IMR-90 (cell line): ENCODE measurements around the gene BTLA. TPM values are rescaled to one million over a fixed set of nuclear protein-coding genes. Genes with fewer than 3 reads are reported as not detected.

Experiments used
- ATAC-seq: fragments of 200-7000 bp; cut with Tn5 transposase; 2 replicates; pipeline ENCODE4 v1.9.1; 2020; ENCODE audit warnings: low read depth, mild to moderate bottlenecking, moderate library complexity
- BruUV-seq: library from RNA; stranded (reverse); fragments of 400-500 nt; replicated peaks from 2 replicates; lab custom pipeline; 2021; lab: Mats Ljungman, UMichigan
- CTCF ChIA-PET: fragments of 300-600 bp; formaldehyde crosslinking; extraction: SDS; loops from one replicate; lab custom pipeline; 2021; ENCODE audit warnings: antibody characterized with exemption; lab: Yijun Ruan, JAX
- POLR2A ChIA-PET: fragments of 300-600 bp; sonication (Branson Sonifier 250); formaldehyde crosslinking; loops from one replicate; lab custom pipeline; 2022; ENCODE audit warnings: antibody characterized with exemption; ENCODE audit not compliant: unreplicated experiment; lab: Charles Lee
- DNase-seq: peaks from one replicate; pipeline ENCODE4 v3.0.0; 2013
- H2AFZ ChIP-seq: replicated peaks from 2 replicates; pipeline ENCODE3; 2013; ENCODE audit warnings: low read length, mild to moderate bottlenecking; ENCODE audit not compliant: poor library complexity
- H2AK5ac ChIP-seq: 2 replicates; pipeline ENCODE4 v1.6.1; 2013; ENCODE audit warnings: low read depth, low read length, inconsistent platforms
- H2AK9ac ChIP-seq: replicated peaks from 2 replicates; pipeline ENCODE3; 2013; ENCODE audit warnings: mild to moderate bottlenecking, low read depth, low read length, moderate library complexity; ENCODE audit not compliant: poor library complexity
- H2BK120ac ChIP-seq: 2 replicates; pipeline ENCODE4 v1.6.1; 2013; ENCODE audit warnings: low read depth, low read length, inconsistent platforms
- H2BK15ac ChIP-seq: 3 replicates; pipeline ENCODE4 v1.6.1; 2013; ENCODE audit warnings: low read depth, low read length, inconsistent platforms
- H2BK20ac ChIP-seq: 2 replicates; pipeline ENCODE4 v1.6.1; 2013; ENCODE audit warnings: low read depth, mild to moderate bottlenecking, inconsistent platforms, low read length, moderate library complexity
- H2BK5ac ChIP-seq: 2 replicates; pipeline ENCODE4 v1.6.1; 2013; ENCODE audit warnings: mild to moderate bottlenecking, low read depth, low read length, inconsistent platforms; ENCODE audit not compliant: poor library complexity, severe bottlenecking
- H3K14ac ChIP-seq: replicated peaks from 2 replicates; pipeline ENCODE4 v1.6.1; 2013; ENCODE audit warnings: low read depth, low read length, inconsistent platforms
- H3K18ac ChIP-seq: 2 replicates; pipeline ENCODE4 v1.6.1; 2013; ENCODE audit warnings: low read depth, low read length, control low read depth
- H3K23ac ChIP-seq: 2 replicates; pipeline ENCODE4 v1.6.1; 2013; ENCODE audit warnings: low read depth, low read length, inconsistent platforms
- H3K27ac ChIP-seq: 2 replicates; pipeline ENCODE4 v1.5.1; 2013; ENCODE audit warnings: mild to moderate bottlenecking, control low read depth, low read length; ENCODE audit not compliant: insufficient read depth
- H3K27me3 ChIP-seq: 2 replicates; pipeline ENCODE4 v1.6.1; 2013; ENCODE audit warnings: low read length; ENCODE audit not compliant: control insufficient read depth, insufficient read depth
- H3K36me3 ChIP-seq: 2 replicates; pipeline ENCODE4 v1.6.1; 2013; ENCODE audit warnings: low read length, mixed read lengths; ENCODE audit not compliant: control insufficient read depth, insufficient read depth
- H3K4ac ChIP-seq: 2 replicates; pipeline ENCODE4 v1.6.1; 2013; ENCODE audit warnings: low read depth, low read length, inconsistent platforms
- H3K4me1 ChIP-seq: 2 replicates; pipeline ENCODE4 v1.6.1; 2013; ENCODE audit warnings: low read length, mixed read lengths; ENCODE audit not compliant: control insufficient read depth, insufficient read depth
- H3K4me2 ChIP-seq: 2 replicates; pipeline ENCODE4 v1.6.1; 2013; ENCODE audit warnings: low read depth, mild to moderate bottlenecking, control low read depth, low read length, moderate library complexity
- H3K4me3 ChIP-seq: 2 replicates; pipeline ENCODE4 v1.5.1; 2013; ENCODE audit warnings: low read depth, mild to moderate bottlenecking, control low read depth, low read length, moderate library complexity; ENCODE audit not compliant: insufficient read depth
- H3K56ac ChIP-seq: 2 replicates; pipeline ENCODE4 v1.6.1; 2013; ENCODE audit warnings: low read length, inconsistent platforms; ENCODE audit not compliant: insufficient read depth; ENCODE audit errors: extremely low read depth
- H3K79me1 ChIP-seq, 2 experiments: 2 replicates each; pipeline ENCODE4 v1.6.1; 2013; ENCODE audit warnings: low read length in 2 of 2, inconsistent platforms in 1 of 2, low read depth in 1 of 2
- H3K9ac ChIP-seq: 2 replicates; pipeline ENCODE4 v1.6.1; 2013; ENCODE audit warnings: low read depth, low read length, control low read depth
- H3K9me1 ChIP-seq: 2 replicates; pipeline ENCODE4 v1.6.1; 2013; ENCODE audit warnings: low read length, inconsistent platforms; ENCODE audit not compliant: insufficient read depth
- H3K9me3 ChIP-seq: 2 replicates; pipeline ENCODE4 v1.6.1; 2013; ENCODE audit warnings: low read length; ENCODE audit not compliant: control insufficient read depth, insufficient read depth
- H4K20me1 ChIP-seq: 2 replicates; pipeline ENCODE4 v1.6.1; 2013; ENCODE audit warnings: low read length, inconsistent platforms; ENCODE audit not compliant: insufficient read depth
- H4K5ac ChIP-seq: 2 replicates; pipeline ENCODE4 v1.6.1; 2013; ENCODE audit warnings: mild to moderate bottlenecking, low read depth, low read length, control low read depth
- H4K8ac ChIP-seq, 2 experiments: 2 replicates each; pipeline ENCODE4 v1.6.1; 2013; ENCODE audit warnings: low read depth in 2 of 2, low read length in 2 of 2, control low read depth in 1 of 2, inconsistent platforms in 1 of 2
- H4K91ac ChIP-seq: 2 replicates; pipeline ENCODE4 v1.6.1; 2013; ENCODE audit warnings: low read depth, low read length, inconsistent platforms; ENCODE audit not compliant: insufficient read depth
- BHLHE40 ChIP-seq: fragments of 150-350 bp; IDR thresholded peaks from 2 replicates; pipeline ENCODE4 v1.6.1; 2016; ENCODE audit warnings: mild to moderate bottlenecking, low read depth, low read length
- CEBPB ChIP-seq: IDR thresholded peaks from 2 replicates; pipeline ENCODE4 v1.6.1; 2012; ENCODE audit warnings: low read depth, low read length, improper control_type of control experiment
- CHD1 ChIP-seq: IDR thresholded peaks from 2 replicates; pipeline ENCODE4 v1.6.1; 2012; ENCODE audit warnings: low read depth, low read length, improper control_type of control experiment
- FOS ChIP-seq: fragments of 150-350 bp; IDR thresholded peaks from 2 replicates; pipeline ENCODE4 v1.6.1; 2016; ENCODE audit warnings: low read depth, low read length
- MAFK ChIP-seq: IDR thresholded peaks from 2 replicates; pipeline ENCODE4 v1.6.1; 2012; ENCODE audit warnings: low read depth, low read length, improper control_type of control experiment
- MAZ ChIP-seq: IDR thresholded peaks from 2 replicates; pipeline ENCODE4 v1.6.1; 2012; ENCODE audit warnings: low read depth, mild to moderate bottlenecking, low read length, improper control_type of control experiment, moderate library complexity, borderline replicate concordance
- MXI1 ChIP-seq: IDR thresholded peaks from 2 replicates; pipeline ENCODE4 v1.6.1; 2012; ENCODE audit warnings: low read depth, mild to moderate bottlenecking, low read length, moderate library complexity, borderline replicate concordance
- NFE2L2 ChIP-seq: fragments of 150-350 bp; IDR thresholded peaks from 2 replicates; pipeline ENCODE4 v1.6.1; 2016; ENCODE audit warnings: low read depth, mild to moderate bottlenecking, low read length
- POLR2A ChIP-seq: IDR thresholded peaks from 2 replicates; pipeline ENCODE4 v1.6.1; 2012; ENCODE audit warnings: mild to moderate bottlenecking, low read depth, low read length
- RAD21 ChIP-seq: IDR thresholded peaks from 2 replicates; pipeline ENCODE4 v1.6.1; 2012; ENCODE audit warnings: low read length, improper control_type of control experiment
- RCOR1 ChIP-seq: IDR thresholded peaks from 2 replicates; pipeline ENCODE4 v1.6.1; 2012; ENCODE audit warnings: mild to moderate bottlenecking, low read length, improper control_type of control experiment; ENCODE audit not compliant: insufficient replicate concordance
- RFX5 ChIP-seq: IDR thresholded peaks from 2 replicates; pipeline ENCODE4 v1.8.0; 2012; ENCODE audit warnings: low read depth, mild to moderate bottlenecking, low read length, moderate library complexity
- SMC3 ChIP-seq: fragments of 150-350 bp; IDR thresholded peaks from 2 replicates; pipeline ENCODE4 v1.6.1; 2016; ENCODE audit warnings: low read depth, mild to moderate bottlenecking, antibody characterized with exemption, low read length, moderate library complexity
- WGBS, 2 experiments: methylation state at CpG; one replicate each; pipeline versions ENCODE4 v1.1.5 to v1.1.7; 2013; ENCODE audit warnings: missing lambda C conversion rate in 2 of 2; ENCODE audit not compliant: insufficient read length in 1 of 2; ENCODE audit errors: extremely low coverage in 2 of 2; 5-methylcytosine and 5-hydroxymethylcytosine counted together
- dilution Hi-C: fragments of 300-500 bp; cut with HindIII; formaldehyde crosslinking; loops from one replicate; pipeline ENCODE4 v1.14.3; 2018; ENCODE audit warnings: low sequenced_read_pairs; ENCODE audit not compliant: unreplicated experiment
- in situ Hi-C: fragments of 300-500 bp; cut with MboI; formaldehyde crosslinking; loops from 3 replicates; pipeline ENCODE4 v1.14.3; 2019; ENCODE audit warnings: low sequenced_read_pairs, inconsistent platforms, mixed read lengths
- intact Hi-C: fragments of 100-400 bp; cut with micrococcal nuclease; formaldehyde crosslinking; loops from 2 replicates; pipeline ENCODE4 v1.10.0; 2022
- polyA plus RNA-seq, 3 experiments: library from polyadenylated mRNA; depleted of rRNA; stranded (reverse); fragments of >200 nt; gene quantifications; 2 replicates each; pipeline ENCODE4 v1.2.3, GENCODE V29; 2012; ENCODE audit warnings: low replicate concordance in 1 of 3
- total RNA-seq: library from RNA; depleted of rRNA; stranded (reverse); fragments of >200 nt; gene quantifications from 2 replicates; pipeline ENCODE4 v1.2.3, GENCODE V29; 2012
- TF ChIP-seq, protein P1 (sequence below): fragments of 150-350 bp; IDR thresholded peaks from 2 replicates; pipeline ENCODE4 v1.6.1; 2017; ENCODE audit warnings: mild to moderate bottlenecking, antibody characterized with exemption, low read length, low read depth
- TF ChIP-seq, protein P2 (sequence below): conservative IDR thresholded peaks from 2 replicates; pipeline ENCODE4 v1.5.1; 2012; ENCODE audit warnings: mild to moderate bottlenecking, low read depth, low read length, improper control_type of control experiment
- TF ChIP-seq, protein P3 (sequence below): fragments of 150-350 bp; IDR thresholded peaks from 2 replicates; pipeline ENCODE4 v1.6.1; 2016; ENCODE audit warnings: low read depth, mild to moderate bottlenecking, low read length, moderate library complexity, borderline replicate concordance

Gene BTLA
- total and polyA plus RNA-seq, 2 of the 4 experiments (the other 2 are of a cell fraction) = not detected

DNA sequence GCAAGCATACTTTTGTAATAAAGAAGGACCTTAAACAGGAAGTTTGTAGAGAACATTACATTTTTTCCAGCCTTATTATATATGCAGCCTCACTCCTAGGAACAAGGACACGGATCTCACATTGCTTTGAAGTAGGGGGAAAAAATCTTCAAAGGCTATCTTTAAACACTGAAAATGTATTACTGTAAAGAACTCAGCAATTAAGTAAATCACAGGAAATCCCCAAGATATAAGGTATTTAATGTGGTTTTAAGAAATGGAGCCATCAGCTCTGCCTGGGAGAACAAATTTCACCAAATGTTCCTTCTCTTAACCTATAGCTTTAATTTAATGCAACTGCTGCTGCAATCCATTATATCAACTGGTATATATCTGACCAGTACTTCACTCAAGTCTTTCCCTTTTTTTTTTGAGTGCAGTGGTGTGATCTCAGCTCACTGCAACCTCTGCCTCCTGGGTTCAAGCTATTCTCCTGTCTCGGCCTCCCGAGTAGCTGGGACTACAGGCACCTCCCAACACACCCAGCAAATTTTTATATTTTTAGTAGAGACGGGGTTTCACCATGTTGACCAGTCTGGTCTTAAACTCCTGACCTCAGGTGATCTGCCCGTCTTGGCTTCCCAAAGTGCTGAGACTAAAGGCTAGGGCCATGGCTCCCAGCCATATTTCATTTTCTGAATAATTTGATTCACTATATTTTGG, 2.8 kb downstream of the BTLA start:
- Histone ChIP-seq H3K79me1 (no peaks in the 10 kb centered on the region), H3K4me3 (no peak overlapping the region), H3K23ac (no peak overlapping the region), H3K56ac (no peak overlapping the region), H4K8ac (no peak overlapping the region), H4K20me1 (no peaks in the 10 kb centered on the region), H3K27me3 (no peaks in the 10 kb centered on the region; the same call in 1 of the 2 replicates), H4K91ac (no peak overlapping the region), H3K4ac (no peak overlapping the region), H2BK15ac (no peak overlapping the region), H2AFZ (no peak overlapping the region), H3K9me1 (no peaks in the 10 kb centered on the region), H2BK20ac (no peak overlapping the region), H2BK5ac (no peak overlapping the region), H2BK120ac (no peak overlapping the region), H3K4me1 (no peaks in the 10 kb centered on the region), H3K9me3 (no peaks in the 10 kb centered on the region), H4K5ac (no peak overlapping the region), H2AK5ac (no peak overlapping the region), H3K4me2 (no peak overlapping the region), H3K9ac (no peak overlapping the region), H3K14ac (no peak overlapping the region), H3K27ac (no peak overlapping the region), H3K36me3 (no peaks in the 10 kb centered on the region), H3K18ac (no peak overlapping the region), H2AK9ac (no peak overlapping the region)
- ChIA-PET POLR2A (no interaction called here), CTCF (no interaction called here)
- dilution Hi-C loops (no loop called here), intact Hi-C loops (no loop called here), in situ Hi-C loops (no loop called here)
- no peak for DNase-seq
- no CpG with 5 or more reads among the region's 5 CpGs for WGBS, 2 experiments
- TF ChIP-seq MAZ = no peak
- TF ChIP-seq CEBPB = no peak
- no peak for TF ChIP-seq POLR2A
- TF ChIP-seq RAD21 = no peak
- TF ChIP-seq MAFK = no peak
- TF ChIP-seq, protein P1, sequence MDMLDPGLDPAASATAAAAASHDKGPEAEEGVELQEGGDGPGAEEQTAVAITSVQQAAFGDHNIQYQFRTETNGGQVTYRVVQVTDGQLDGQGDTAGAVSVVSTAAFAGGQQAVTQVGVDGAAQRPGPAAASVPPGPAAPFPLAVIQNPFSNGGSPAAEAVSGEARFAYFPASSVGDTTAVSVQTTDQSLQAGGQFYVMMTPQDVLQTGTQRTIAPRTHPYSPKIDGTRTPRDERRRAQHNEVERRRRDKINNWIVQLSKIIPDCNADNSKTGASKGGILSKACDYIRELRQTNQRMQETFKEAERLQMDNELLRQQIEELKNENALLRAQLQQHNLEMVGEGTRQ = no peak
- no peak for TF ChIP-seq RFX5
- no peak for TF ChIP-seq RCOR1
- TF ChIP-seq CHD1 = no peak
- TF ChIP-seq, protein P2, sequence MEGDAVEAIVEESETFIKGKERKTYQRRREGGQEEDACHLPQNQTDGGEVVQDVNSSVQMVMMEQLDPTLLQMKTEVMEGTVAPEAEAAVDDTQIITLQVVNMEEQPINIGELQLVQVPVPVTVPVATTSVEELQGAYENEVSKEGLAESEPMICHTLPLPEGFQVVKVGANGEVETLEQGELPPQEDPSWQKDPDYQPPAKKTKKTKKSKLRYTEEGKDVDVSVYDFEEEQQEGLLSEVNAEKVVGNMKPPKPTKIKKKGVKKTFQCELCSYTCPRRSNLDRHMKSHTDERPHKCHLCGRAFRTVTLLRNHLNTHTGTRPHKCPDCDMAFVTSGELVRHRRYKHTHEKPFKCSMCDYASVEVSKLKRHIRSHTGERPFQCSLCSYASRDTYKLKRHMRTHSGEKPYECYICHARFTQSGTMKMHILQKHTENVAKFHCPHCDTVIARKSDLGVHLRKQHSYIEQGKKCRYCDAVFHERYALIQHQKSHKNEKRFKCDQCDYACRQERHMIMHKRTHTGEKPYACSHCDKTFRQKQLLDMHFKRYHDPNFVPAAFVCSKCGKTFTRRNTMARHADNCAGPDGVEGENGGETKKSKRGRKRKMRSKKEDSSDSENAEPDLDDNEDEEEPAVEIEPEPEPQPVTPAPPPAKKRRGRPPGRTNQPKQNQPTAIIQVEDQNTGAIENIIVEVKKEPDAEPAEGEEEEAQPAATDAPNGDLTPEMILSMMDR = no peak
- TF ChIP-seq, protein P3, sequence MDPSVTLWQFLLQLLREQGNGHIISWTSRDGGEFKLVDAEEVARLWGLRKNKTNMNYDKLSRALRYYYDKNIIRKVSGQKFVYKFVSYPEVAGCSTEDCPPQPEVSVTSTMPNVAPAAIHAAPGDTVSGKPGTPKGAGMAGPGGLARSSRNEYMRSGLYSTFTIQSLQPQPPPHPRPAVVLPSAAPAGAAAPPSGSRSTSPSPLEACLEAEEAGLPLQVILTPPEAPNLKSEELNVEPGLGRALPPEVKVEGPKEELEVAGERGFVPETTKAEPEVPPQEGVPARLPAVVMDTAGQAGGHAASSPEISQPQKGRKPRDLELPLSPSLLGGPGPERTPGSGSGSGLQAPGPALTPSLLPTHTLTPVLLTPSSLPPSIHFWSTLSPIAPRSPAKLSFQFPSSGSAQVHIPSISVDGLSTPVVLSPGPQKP = no peak
- no peak for TF ChIP-seq MXI1
- TF ChIP-seq FOS = no peak
- no peak for TF ChIP-seq NFE2L2
- TF ChIP-seq BHLHE40 = no peak
- TF ChIP-seq SMC3 = no peak
- ATAC-seq = no peak
- no TSS peak for BruUV-seq
